ENCODE results near the gene EHD3. TPM values are rescaled to one million over a fixed set of nuclear protein-coding genes. Genes with fewer than 3 reads are reported as not detected.

The EHD3 gene
- total and polyA plus RNA-seq, 2 of the 13 experiments (the other 11 are each of a cell fraction or from before 2014, with no cell fraction given), result 0.20 to 0.69 TPM

DNA sequence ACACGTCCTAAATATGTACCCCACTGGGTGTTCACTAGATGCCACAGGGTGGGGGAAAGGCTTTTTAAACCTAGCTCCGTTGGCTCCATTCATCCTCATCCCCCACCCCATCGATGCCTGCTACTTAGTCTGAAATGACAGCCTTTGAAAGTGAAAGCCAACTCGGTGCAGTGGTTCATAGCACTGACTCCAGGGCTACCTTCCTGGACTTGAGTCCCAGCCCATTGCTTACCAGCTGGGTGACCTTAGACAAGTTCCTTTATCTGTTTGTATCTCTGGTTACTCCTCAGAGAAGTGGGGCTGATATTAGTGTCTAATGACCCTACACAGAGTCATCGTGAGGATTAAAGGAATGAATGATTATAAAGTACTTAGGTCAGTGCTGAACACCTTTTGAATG, 24.4 kb downstream of the EHD3 start (continued):
- TF ChIP-seq WIZ (CRISPR knock-in tag; IDR thresholded peaks at IDR 0.05) (no peak), NFKBIZ (CRISPR knock-in tag; IDR thresholded peaks at IDR 0.05) (no peak), MATR3 (CRISPR knock-in tag; IDR thresholded peaks at IDR 0.05) (no peak), ARID5B (CRISPR knock-in tag; IDR thresholded peaks at IDR 0.05) (no peak), SPEN (CRISPR knock-in tag; IDR thresholded peaks at IDR 0.05; ENCODE audit: low read depth) (no peak)

DNA sequence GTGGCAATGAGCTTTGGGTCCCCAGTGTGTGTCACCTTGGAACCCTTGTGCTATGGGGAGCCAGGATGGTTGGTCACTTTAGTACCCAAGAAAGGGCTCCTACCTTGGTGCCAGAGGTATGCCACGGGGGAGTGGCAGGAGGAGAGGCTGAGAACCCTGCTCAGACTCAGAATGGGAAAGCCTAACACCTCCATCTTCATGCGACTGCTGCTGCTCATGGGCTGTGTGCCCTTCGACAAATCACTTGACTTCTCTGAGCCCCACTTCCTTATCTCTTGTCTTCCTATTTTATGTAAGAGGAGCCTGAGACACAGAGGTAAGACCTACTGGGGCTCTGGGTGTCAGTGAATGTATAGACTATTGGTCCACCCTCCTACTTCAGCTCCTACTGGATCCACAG, 25.1 kb downstream of the EHD3 start:
- POLR2A ChIA-PET, result no interaction called here
- Histone ChIP-seq H3K4me2 (ENCODE audit: low read depth, low read length) (no peak overlapping the region), H3K36me3 (replicated peaks in 1 of 2; ENCODE audit: control insufficient read depth in 1 of 2, insufficient read depth in 2 of 2, low read length in 2 of 2) (no peaks in the 10 kb centered on the region), H3K4me1 (ENCODE audit: insufficient read depth, low read length) (no peaks in the 10 kb centered on the region), H2AFZ (ENCODE audit: low read length) (no peak overlapping the region), H4K20me1 (ENCODE audit: insufficient read depth, low read length) (no peaks in the 10 kb centered on the region), H3K9me3 (ENCODE audit: low read length) (no peaks in the 10 kb centered on the region), H3K27me3 (ENCODE audit: control insufficient read depth in 1 of 2, insufficient read depth in 2 of 2, low read length in 2 of 2) (peaks cover 0 to 10% of the 10 kb centered on the region in 2 experiments; a peak in 1 of 5 replicates), H3K9ac (ENCODE audit: insufficient read depth, low read depth, low read length) (no peak overlapping the region), H3K79me2 (ENCODE audit: insufficient read depth, low read length) (no peaks in the 10 kb centered on the region), H3K4me3 (replicated peaks in 1 of 3; ENCODE audit: insufficient read depth in 1 of 3, low read depth in 2 of 3, low read length in 3 of 3) (no peak overlapping the region), H3K27ac (ENCODE audit: extremely low read length, insufficient read depth, low read length) (no peak overlapping the region)
- no TSS peak for BruUV-seq (replicated peaks)
- WGBS (ENCODE audit: low lambda C conversion rate), result 47% methylated on average over 3 of the region's 3 CpGs
- CTCF ChIA-PET (ENCODE audit: low intra/inter-chr PET ratio, low total read pairs), result no interaction called here
- FAIRE-seq (no peak), ATAC-seq (no peak), DNase-seq (ENCODE audit: low spot score) (no peak)
- intact Hi-C loops (cut with micrococcal nuclease; ENCODE audit: unreplicated experiment) (no loop called here), in situ Hi-C loops (cut with HindIII; ENCODE audit: extremely low pct_ligation_motif_present, low pct_unique_long_range_greater_than_20kb) (no loop called here)
- TF ChIP-seq NBN (conservative IDR thresholded peaks at IDR 0.05) (no peak), ZNF768 (CRISPR knock-in tag; IDR thresholded peaks at IDR 0.05) (peak; percentile 61), ZNF256 (CRISPR knock-in tag; conservative IDR thresholded peaks at IDR 0.05) (no peak)

All from HepG2 (cell line).